Activated CD8-positive, alpha-beta memory T cell treated with anti-CD3 and anti-CD28 coated beads for 48 hours (primary cell): ENCODE results near the gene NLRP7.

Experiments
- DNase-seq, 3 experiments: peaks; one replicate each; pipeline ENCODE4 v3.0.0-alpha.2; 2020; ENCODE audit warnings: low read depth in 2 of 3, low spot score in 2 of 3

The NLRP7 gene

GRCh38 chr19:54875506-54875905 is 71.8 kb downstream of the NLRP7 start:
- DNase-seq = no peak

- DNase-seq = no peak
These were observed 73.3 kb downstream of the NLRP7 start, which contains the start of gene FCAR for GRCh38 chr19:54873990-54874389. Gene FCAR (plus strand): TSS chr19:54874235. CDS start chr19:54874290, 55 bp downstream.
